ENCODE measurements around the gene LEAP2.

GRCh38 chr5:132871459-132872284, 1.8 kb upstream of the LEAP2 start:
- TF ChIP-seq RAD21 (IDR thresholded peaks at IDR 0.05; ENCODE audit: low read depth) = no peak
- TF ChIP-seq CREB1 (IDR thresholded peaks at IDR 0.05; ENCODE audit: low read depth) = no peak
- no peak for TF ChIP-seq USF1 (IDR thresholded peaks at IDR 0.05)
